Neural progenitor cell (in vitro differentiated cells): ENCODE data around the gene EFCAB8.

ENCODE experiments used
- EZH2 ChIP-seq: fragments of 200-600 bp; sonication (generic); IDR thresholded peaks from 2 replicates; pipeline ENCODE4 v1.6.1; 2017; ENCODE audit warnings: antibody characterized with exemption, mild to moderate bottlenecking, moderate library complexity
- EZH2phosphoT487 ChIP-seq: fragments of 200-600 bp; sonication (generic); IDR thresholded peaks from 2 replicates; pipeline ENCODE4 v1.6.1; 2017; ENCODE audit warnings: antibody characterized with exemption
- TF ChIP-seq, protein P1 (sequence below): fragments of 200-600 bp; sonication (generic); IDR thresholded peaks from 2 replicates; pipeline ENCODE4 v1.5.1; 2017; ENCODE audit warnings: antibody characterized with exemption, mild to moderate bottlenecking

DNA sequence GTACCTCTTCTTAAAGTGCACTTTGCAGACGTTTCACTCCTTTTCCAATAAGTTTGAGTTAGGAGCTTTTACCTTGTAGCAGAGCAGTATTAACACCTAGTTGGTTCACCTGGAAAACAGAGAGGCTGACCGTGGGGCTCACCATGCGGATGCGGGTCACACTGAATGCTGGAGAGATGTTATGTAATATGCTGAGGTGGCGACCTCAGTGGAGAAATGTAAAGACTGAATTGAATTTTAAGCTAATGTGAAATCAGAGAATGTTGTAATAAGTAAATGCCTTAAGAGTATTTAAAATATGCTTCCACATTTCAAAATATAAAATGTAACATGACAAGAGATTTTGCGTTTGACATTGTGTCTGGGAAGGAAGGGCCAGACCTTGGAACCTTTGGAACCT is 9.9 kb upstream of the EFCAB8 start:
- TF ChIP-seq, protein P1, sequence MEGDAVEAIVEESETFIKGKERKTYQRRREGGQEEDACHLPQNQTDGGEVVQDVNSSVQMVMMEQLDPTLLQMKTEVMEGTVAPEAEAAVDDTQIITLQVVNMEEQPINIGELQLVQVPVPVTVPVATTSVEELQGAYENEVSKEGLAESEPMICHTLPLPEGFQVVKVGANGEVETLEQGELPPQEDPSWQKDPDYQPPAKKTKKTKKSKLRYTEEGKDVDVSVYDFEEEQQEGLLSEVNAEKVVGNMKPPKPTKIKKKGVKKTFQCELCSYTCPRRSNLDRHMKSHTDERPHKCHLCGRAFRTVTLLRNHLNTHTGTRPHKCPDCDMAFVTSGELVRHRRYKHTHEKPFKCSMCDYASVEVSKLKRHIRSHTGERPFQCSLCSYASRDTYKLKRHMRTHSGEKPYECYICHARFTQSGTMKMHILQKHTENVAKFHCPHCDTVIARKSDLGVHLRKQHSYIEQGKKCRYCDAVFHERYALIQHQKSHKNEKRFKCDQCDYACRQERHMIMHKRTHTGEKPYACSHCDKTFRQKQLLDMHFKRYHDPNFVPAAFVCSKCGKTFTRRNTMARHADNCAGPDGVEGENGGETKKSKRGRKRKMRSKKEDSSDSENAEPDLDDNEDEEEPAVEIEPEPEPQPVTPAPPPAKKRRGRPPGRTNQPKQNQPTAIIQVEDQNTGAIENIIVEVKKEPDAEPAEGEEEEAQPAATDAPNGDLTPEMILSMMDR, result no peak
- TF ChIP-seq EZH2 (no peak), EZH2phosphoT487 (no peak)
